NCI-H460 (cell line): ENCODE data around the gene CGAS. TPM values are rescaled to one million over a fixed set of nuclear protein-coding genes. Genes with fewer than 3 reads are reported as not detected.
A peak's percentile ranks its signal among the peaks of the same experiment; 100 is the strongest.
"Not testable (repeated sequence)": the region's sequence is repeated elsewhere in the genome, so short reads cannot be mapped to it uniquely, and the experiment has no call there.

Source experiments
- DNase-seq: peaks from one replicate; pipeline ENCODE4 v3.0.0-alpha.2; 2016; ENCODE audit warnings: low read depth; ENCODE audit errors: extremely low read depth
- small RNA-seq, 2 experiments: library from RNA; depleted of rRNA; stranded (forward); fragments of <200 nt; gene quantifications; one replicate each; pipeline ENCODE3, GENCODE V24; 2014
- total RNA-seq: library from RNA; depleted of rRNA; stranded (reverse); fragments of >200 nt; shearing (Covaris generic); gene quantifications from 2 replicates; pipeline ENCODE4 v1.2.3, GENCODE V29; 2014; rRNA removed

Gene CGAS
- total RNA-seq, 1 experiment from 2014 or later: 12.4 TPM

- no peak for DNase-seq
These were observed 51.4 kb downstream of the CGAS start for GRCh38 chr6:73400656-73401055.

DNA sequence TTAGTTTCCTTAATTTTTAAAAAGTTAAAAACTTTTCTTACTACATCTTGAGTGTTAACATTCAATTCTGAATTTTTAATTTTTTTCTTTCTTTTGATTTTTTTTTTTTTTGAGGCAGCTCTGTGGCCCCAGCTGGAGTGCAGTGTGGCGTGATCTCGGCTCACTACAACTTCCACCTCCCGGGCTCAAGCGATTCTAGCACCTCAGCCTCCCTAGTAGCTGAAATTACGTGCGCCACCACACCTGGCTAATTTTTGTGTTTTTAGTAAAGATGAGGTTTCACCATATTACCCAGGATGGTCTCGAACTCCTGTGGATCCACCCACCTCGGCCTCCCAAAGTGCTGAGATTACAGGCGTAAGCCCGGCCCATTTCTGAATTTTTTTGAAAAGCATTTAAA is 56.2 kb downstream of the CGAS start:
- no peak for DNase-seq

- no peak for DNase-seq
These were observed 57.3 kb downstream of the CGAS start, which contains the start of gene DDX43 for GRCh38 chr6:73394577-73395354. Gene DDX43 (plus strand): TSS chr6:73394828. CDS start chr6:73394906, 78 bp downstream.

GRCh38 chr6:73393278-73393677 is 58.8 kb downstream of the CGAS start:
- no peak for DNase-seq

GRCh38 chr6:73392188-73392587 is 59.9 kb downstream of the CGAS start:
- not testable (repeated sequence) for DNase-seq

DNA sequence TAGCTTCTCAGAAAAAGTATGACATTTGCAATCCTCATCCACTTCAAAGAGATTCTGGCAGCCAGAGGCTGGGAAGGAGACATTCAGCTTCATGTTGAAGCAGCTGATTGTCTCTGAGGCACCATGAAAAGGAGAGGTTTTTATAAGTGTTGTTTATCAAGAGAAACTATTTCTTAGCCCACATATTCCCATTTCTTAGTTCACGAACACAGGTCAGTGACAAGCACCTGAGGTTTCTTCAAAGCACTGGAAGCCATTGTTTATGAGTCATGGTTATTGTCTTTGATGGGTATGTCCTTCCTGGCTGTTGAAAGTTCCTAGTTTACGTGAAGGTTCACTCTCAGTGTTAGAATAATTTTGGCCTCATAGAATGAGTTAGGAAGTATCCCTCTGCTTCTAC is 60.4 kb downstream of the CGAS start:
- DNase-seq: no peak

- no peak for DNase-seq
These were observed 62.2 kb downstream of the CGAS start for GRCh38 chr6:73389854-73390253.

GRCh38 chr6:73388800-73389512 is 63.1 kb downstream of the CGAS start:
- peak; percentile 57 for DNase-seq

DNA sequence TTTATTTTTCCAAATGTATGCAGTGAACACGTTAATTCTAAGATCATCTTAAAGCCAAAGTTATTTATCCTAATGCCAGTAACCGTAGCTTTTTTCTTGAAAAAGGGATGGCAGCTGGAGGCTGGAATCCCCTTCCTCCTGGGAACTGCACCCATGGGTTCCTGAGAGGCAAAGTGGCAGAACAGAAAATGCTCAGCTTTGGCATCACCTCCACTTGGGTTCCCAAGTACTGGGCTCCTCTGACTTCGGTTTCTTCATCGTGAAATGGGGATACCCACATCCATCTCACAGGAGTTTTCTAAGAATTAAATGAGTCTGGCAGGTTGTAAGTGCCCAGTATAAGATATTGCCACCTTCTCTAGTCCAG is 63.7 kb downstream of the CGAS start:
- no peak for DNase-seq

DNA sequence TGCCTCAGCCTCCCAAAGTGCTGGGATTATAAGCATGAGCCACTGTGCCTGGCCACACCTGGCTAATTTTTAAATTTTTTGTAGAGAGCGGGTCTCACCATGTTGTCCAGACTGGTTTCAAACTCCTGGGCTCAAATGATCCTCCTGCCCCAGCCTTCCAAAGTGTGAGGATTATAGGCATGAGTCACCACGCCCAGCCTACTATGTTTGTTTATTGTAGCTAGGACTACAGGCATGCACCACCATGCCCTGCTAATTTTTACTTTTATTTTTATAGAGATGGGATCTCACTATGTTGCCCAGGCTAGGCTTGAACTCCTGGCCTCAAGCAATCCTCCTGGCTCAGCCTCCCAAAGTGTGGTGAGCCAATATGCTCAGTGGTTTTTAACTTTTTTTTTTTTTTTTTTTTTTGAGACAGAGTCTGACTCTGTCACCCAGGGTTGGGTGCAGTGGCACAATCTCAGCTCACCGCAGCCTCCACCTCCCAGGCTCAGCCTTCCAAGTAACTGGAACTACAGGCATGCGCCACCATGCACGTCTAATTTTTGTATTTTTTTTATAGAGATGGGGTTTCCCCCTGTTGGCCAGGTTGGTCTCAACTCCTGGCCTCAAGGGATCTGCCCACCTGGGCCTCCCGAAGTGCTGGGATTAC is 69.5 kb downstream of the CGAS start:
- DNase-seq: no peak

- DNase-seq: not testable (repeated sequence)
These were observed 70.6 kb downstream of the CGAS start for GRCh38 chr6:73381531-73381930.

DNA sequence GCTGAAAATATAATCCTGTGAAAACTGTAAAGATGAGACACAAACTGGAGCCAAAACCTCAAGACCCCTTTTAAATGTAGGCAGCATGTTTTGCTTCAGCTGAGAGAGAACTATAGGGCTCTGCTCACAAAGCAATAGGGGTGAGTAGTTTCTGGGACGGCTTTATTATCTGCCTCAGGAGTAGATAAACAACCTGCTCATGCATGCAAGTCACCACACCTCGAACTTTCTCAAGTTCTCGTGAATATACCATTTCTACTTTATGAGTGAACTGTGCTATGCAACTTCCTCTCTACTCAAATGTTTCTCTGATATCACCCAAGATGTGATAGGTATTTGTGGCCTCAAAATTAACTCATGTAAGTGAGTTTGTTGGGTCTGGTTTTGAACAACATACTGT is 74.9 kb downstream of the CGAS start:
- DNase-seq: no peak

DNA sequence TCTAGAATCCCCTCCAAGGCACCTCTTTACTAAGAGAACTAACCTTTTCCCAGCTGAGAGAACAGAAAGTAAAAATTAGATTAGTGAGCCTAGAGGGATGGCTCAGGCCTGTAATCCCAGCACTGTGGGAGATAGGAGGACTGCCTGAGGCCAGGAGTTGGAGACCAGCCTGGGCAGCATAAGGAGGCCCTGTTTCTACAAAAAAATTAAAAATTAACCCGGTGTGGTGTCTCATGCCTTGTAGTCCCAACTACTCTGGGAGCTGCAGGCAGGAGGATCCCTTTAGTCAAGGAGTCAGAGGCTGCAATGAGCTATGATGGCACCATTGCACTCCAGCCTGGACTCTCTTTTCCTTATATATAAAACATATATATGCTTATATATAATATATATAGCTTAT is 76.9 kb downstream of the CGAS start:
- DNase-seq: no peak

Small RNA genes within 50 kb of the gene (small RNA-seq; reads per million reads assigned to genes)
- gene RN7SL827P (0 to 0.06 reads per million in 2 experiments), gene RNU6-975P (0 reads per million in 2 experiments)

Other genes starting within 250 kb of the CGAS start
- gene KHDC1L, start 226.8 kb downstream of the CGAS start, total RNA-seq: not detected in 2 replicates
- 1.5 and 2.8 TPM in 2 replicates for gene KHDC1, start 189.1 kb downstream of the CGAS start, total RNA-seq
- gene DPPA5, start 98.0 kb downstream of the CGAS start, total RNA-seq: not detected in 2 replicates
- not detected in 2 replicates for gene KHDC3L, start 89.6 kb downstream of the CGAS start, total RNA-seq
- gene OOEP, start 82.4 kb downstream of the CGAS start, total RNA-seq: not detected in 2 replicates
- gene DDX43, start 57.5 kb downstream of the CGAS start, total RNA-seq: not detected in 2 replicates
- 41.9 and 50.7 TPM in 2 replicates for gene MTO1, start 9.4 kb upstream of the CGAS start, total RNA-seq
- gene EEF1A1, start 68.7 kb upstream of the CGAS start, total RNA-seq: 15,595 and 16,429 TPM in 2 replicates
- gene SLC17A5, start 201.7 kb upstream of the CGAS start, total RNA-seq: 9.4 and 11.7 TPM in 2 replicates
- 36.3 and 43.6 TPM in 2 replicates for gene CD109, start 243.9 kb upstream of the CGAS start, total RNA-seq